HuH-7.5 (cell line): Measurements from ENCODE around the gene RUSF1.

Experiments used
- DNase-seq: peaks from one replicate; pipeline ENCODE4 v3.0.0; 2011; ENCODE audit warnings: low spot score

Gene RUSF1

GRCh38 chr16:31471241-31471874 lies 36.8 kb downstream of the RUSF1 start:
- DNase-seq, result no peak

GRCh38 chr16:31470615-31471014 lies 37.6 kb downstream of the RUSF1 start:
- DNase-seq, result no peak

DNA sequence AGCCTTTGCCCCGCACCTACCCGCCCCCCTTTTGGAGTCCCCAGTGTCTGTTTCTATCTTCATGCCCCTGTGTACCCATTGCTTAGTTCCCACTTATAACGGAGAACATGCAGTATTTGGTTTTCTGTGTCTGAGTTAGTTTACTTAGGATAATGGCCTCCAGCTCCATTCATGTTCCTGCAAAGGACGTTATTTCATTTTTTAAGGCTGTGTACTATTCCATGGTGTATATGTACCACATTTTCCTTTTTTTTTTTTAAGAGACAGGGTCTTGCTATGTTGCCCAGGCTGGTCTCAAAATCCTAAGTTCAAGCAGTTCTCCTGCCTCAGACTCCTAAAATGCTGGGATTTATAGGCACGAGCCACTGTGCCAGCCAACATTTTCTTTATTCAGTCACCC lies 40.3 kb downstream of the RUSF1 start:
- no peak for DNase-seq

DNA sequence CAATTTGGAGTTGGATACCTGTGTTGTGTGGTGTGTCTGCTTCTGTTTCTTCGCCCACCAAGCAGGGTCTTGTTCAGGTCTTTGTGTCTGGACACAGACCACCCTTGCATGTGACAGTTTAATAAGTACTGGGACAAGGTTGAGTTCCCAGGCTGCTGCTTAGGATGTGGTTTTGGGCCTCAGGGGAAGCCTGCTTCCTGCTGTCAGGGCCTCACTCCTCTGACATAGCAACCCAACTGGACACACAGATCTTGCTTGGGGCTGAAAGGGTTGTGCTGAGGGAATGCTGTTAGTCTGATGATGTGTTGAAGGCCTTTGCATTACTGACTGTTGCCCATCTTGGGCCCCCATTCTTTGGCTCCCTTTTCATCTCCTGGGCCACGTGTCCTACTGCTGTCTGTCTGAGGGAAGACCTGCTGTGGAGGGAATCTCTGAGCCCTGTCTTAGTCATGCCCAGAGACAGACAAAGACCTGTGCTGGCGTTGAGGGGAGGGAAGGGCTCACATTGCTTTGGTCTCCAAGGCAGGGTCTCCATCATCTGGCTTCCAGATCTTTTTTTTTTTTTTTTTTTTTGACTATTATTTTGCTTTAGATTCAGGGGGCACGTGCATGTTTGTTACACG lies 40.9 kb downstream of the RUSF1 start:
- no peak for DNase-seq

- no peak for DNase-seq
Observed at GRCh38 chr16:31466381-31466841, 41.8 kb downstream of the RUSF1 start.

DNA sequence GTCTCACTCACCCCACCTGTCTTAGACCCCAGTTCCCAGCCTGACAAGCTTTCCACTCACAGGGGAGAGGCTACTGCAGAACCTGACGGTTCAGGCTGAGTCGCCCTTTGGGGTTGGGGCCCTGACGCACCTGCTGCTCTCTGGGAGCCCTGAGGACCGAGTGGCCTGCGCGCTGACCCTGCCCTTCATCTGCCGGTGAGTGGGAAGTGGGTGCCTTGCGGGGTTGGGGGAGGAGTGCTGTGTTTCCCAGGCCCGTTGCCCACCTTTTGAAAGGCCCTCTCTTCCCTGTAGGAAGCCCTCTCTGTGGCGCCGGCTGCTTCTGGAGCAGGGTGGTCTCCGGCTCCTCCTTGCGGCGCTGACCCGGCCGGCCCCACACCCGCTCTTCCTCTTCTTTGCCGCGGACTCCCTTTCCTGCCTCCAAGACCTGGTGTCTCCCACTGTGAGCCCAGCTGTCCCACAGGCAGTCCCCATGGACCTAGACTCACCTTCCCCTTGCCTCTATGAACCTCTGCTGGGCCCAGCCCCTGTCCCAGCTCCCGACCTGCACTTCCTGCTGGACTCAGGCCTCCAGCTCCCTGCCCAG lies 42.3 kb downstream of the RUSF1 start:
- DNase-seq, result no peak

GRCh38 chr16:31464781-31465260 lies 43.4 kb downstream of the RUSF1 start:
- DNase-seq, result no peak

DNA sequence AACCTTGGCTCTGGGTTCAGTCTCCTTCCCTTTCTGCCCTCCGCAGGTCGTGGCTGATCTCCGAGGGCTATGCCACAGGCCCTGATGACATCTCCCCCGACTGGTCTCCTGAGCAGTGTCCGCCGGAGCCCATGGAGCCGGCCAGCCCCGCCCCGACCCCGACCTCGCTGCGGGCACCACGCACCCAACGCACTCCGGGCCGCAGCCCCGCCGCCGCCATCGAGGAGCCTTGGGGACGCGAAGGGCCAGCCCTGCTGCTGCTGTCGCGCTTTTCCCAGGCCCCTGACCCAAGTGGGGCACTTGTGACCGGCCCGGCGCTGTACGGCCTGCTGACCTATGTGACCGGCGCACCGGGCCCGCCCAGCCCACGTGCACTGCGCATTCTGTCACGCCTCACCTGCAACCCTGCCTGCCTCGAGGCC lies 43.8 kb downstream of the RUSF1 start:
- DNase-seq, result no peak

DNA sequence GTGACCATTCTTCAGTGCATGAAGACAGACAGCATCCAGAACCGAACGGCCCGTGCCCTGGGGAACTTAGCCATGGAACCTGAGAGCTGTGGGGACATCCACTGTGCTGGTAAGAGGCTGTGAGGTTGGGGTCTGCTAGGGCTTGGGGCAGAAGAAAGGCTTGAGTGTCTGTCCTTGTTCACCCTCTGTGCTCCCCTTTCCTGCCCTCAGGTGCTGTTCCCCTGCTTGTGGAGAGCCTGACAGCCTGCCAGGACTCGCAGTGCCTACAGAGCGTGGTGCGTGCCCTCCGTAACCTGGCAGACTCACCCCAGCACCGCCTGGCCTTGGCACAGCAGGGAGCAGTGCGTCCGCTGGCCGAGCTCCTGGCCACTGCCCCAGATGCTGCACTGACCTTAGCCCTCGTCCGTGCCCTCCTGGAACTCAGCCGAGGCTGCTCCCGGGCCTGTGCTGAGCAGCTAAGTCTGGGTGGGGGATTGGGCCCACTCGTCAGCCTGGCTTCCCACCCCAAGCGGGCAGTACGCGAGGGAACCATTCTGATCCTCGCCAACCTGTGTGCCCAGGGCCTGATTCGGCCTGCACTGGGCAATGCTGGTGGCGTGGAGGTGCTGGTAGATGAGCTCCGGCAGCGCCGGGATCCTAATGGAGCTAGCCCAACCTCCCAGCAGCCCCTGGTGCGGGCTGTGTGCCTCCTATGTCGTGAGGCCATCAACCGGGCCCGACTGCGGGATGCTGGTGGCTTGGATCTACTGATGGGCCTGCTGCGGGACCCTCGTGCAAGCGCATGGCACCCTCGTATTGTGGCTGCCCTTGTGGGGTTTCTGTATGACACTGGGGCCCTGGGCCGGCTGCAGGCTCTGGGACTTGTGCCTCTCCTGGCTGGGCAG lies 46.0 kb downstream of the RUSF1 start:
- no peak for DNase-seq

GRCh38 chr16:31461201-31461920 lies 46.8 kb downstream of the RUSF1 start:
- DNase-seq, result no peak

DNA sequence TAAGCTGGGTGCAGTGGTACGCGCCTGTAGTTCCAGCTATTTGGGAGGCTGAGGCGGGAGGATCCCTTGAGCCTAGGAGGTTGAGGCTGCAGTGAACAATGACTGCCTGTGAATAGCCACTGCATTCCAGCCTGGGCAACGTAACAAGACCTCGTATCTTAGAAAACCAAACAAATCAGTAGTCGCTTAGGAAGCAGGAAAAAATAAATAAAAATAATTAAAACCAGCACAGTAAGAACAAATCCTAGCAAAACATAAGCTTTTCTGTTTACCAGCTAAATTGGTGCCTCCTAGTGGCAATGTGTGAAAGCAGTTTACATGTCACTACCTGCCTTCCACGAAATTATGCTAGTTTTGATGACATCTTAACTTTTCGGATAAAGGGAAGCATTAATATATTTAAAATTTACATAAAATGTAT lies 47.6 kb downstream of the RUSF1 start:
- no peak for DNase-seq

- peak; percentile 90 for DNase-seq
Observed at GRCh38 chr16:31459687-31460581, 48.3 kb downstream of the RUSF1 start.

- DNase-seq, result peak; percentile 78
Observed at GRCh38 chr16:31458844-31459686, 49.1 kb downstream of the RUSF1 start, which contains the start of gene ARMC5. ARMC5 (plus strand) TSS chr16:31459501; CDS start chr16:31459525, 24 bp downstream.

GRCh38 chr16:31458073-31458843 lies 49.9 kb downstream of the RUSF1 start:
- DNase-seq, result peak; percentile 50

DNA sequence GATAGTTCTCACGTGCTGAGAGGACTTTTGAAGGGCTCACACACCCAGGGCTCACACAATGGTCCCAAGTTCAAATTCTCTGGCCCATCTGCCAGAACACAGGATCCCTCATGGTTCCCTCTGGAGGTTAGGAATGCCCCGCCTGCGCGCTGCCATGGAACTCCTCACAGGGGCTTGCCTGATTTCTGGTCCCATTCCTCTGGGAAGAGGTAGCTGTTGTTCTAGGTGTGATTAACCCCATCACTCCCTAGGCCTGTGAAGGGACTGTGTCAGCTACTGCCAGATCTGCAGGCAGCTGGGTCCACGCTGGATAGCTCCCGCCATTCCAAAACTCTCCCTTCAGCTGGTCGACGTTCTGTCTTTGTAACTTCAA lies 51.2 kb downstream of the RUSF1 start:
- no peak for DNase-seq

DNA sequence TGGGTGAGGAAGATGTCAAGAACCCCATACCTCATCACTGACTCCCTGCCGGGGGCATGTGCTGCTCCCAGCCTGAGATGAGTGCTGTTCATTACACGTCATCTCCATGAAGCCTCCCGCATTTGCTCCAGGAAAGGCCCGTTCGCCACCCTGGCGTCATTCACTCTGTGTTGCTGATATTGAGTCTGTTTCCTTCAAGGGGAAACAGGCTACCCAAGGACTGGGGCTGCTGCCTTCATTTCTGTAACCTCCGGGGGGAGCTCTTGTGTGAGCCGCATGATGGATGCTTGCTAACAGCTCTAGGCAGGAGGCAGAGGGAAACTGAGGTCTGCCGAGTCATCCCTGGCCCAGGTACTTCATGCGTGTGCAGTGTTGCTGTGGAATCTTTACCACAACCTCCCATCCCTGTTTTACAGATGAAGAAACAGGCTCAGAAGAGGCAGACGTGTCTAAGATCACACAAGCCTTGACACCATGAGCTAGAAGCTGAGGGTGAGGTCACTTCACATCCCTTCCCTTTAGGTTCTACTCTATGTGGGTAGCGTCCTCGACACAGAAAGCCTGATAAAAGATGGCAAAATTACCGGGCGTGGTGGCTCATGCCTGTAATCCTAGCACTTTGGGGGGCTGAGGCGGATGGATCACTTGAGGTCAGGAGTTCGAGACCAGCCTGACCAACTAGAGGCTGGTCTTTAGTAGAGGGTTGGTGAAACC lies 52.4 kb downstream of the RUSF1 start:
- DNase-seq, result no peak

- no peak for DNase-seq
Observed at GRCh38 chr16:31453255-31454204, 54.7 kb downstream of the RUSF1 start.
